Mucosa of descending colon (tissue), 3 donors: ENCODE results near the gene MAP7. TPM values are rescaled to one million over a fixed set of nuclear protein-coding genes. Genes with fewer than 3 reads are reported as not detected.
A peak's percentile ranks its signal among the peaks of the same experiment; 100 is the strongest.

Source experiments
- ATAC-seq: fragments of 200-7000 bp; cut with Tn5 transposase; one replicate; pipeline ENCODE4 v1.9.1; 2020; ENCODE audit warnings: mild to moderate bottlenecking, moderate library complexity
- DNase-seq, 3 donors: peaks; one replicate each; pipeline ENCODE4 v3.0.0-alpha.2; 2020
- H3K36me3 ChIP-seq: fragments of 200-600 bp; one replicate; pipeline ENCODE4 v1.8.0; 2021; ENCODE audit warnings: low read depth, mild to moderate bottlenecking
- H3K4me1 ChIP-seq: fragments of 200-600 bp; one replicate; pipeline ENCODE4 v1.8.0; 2021; ENCODE audit warnings: low read depth, mild to moderate bottlenecking
- H3K4me3 ChIP-seq: fragments of 200-600 bp; one replicate; pipeline ENCODE4 v1.8.0; 2021; ENCODE audit warnings: mild to moderate bottlenecking
- H3K9me3 ChIP-seq: fragments of 200-600 bp; one replicate; pipeline ENCODE4 v1.8.0; 2021; ENCODE audit warnings: mild to moderate bottlenecking
- CTCF ChIP-seq: fragments of 200-600 bp; IDR thresholded peaks from one replicate; pipeline ENCODE4 v1.8.0; 2022; ENCODE audit warnings: antibody characterized with exemption, mild to moderate bottlenecking
- intact Hi-C, 2 donors: fragments of 100-400 bp; cut with DNase I in 1 of 2; cut with micrococcal nuclease in 1 of 2; formaldehyde crosslinking; loops; one replicate each; pipeline versions ENCODE4 v1.11.0 to v1.11.1; 2022; cut with DNase I, micrococcal nuclease
- total RNA-seq, 3 donors: library from RNA; stranded (reverse); fragmentation: NEBNext Ultra II Directional in 2 of 3; extraction: Animal tissue kit (Norgen Biotek cat#: 25700) in 2 of 3; gene quantifications; one replicate each; pipeline versions ENCODE4 v1.2.1 to v1.2.4, GENCODE V29; 2021 to 2023
- donor health status: DM: no; HTN: no; CAD: no; lungs with moderate emphysema.
- donor health status: DM: no; HTN: no; CAD: no.
- donor health status: DM: no; HTN: yes; CAD: no.

The MAP7 gene
- total RNA-seq, 3 donors from 2014 or later, result 28.4 to 80.5 (median 68.6) TPM

DNA sequence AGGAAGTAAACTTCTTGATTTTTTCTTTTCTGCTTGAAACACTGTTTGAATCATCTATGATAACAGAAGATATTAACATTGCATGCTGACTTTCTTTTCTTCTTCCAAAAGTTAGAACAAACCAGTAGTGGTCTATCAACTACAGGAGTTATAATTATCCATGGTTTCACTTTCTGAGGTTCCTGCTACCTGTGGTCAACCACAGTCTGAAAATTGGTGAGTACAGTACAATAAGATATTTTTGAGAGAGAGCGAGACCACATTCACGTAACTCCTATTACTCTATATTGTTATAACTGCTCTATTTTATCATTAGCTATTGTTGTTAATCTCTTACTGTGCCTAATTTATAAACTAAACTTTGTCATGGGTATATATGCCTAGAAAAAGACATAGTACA, 86.1 kb downstream of the MAP7 start:
- ATAC-seq (no peak), DNase-seq (no peak)
- no peaks in the 10 kb centered on the region for H3K36me3 ChIP-seq
- H3K4me3 ChIP-seq, result no peak overlapping the region
- H3K4me1 ChIP-seq, result no peaks in the 10 kb centered on the region
- TF ChIP-seq CTCF, result no peak
- intact Hi-C loops, result no loop called here
- H3K9me3 ChIP-seq, result no peaks in the 10 kb centered on the region

DNA sequence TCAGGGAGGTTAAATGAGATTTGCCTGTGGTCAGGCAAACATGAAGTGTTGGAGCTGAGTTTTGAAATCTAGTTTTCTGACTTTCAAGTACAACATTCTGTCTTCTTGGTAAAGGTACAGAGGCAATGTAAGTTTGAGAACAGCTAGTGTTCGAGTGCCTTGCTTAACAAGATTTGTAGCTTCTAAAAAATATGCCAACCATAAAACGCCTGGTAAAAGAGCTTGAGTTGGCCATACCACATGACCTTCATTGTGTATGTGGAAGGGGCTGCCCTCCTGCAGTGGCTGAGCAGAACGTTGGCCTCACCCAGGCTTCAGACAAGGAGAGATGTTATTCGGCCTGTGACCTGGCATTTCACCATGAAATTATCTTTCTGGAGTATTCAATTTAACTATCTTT, 86.5 kb downstream of the MAP7 start:
- intact Hi-C loops, result no loop called here
- H3K36me3 ChIP-seq, result no peaks in the 10 kb centered on the region
- ATAC-seq, result no peak
- DNase-seq, result no peak
- H3K4me1 ChIP-seq, result no peaks in the 10 kb centered on the region
- H3K9me3 ChIP-seq, result no peaks in the 10 kb centered on the region
- no peak for TF ChIP-seq CTCF
- H3K4me3 ChIP-seq, result no peak overlapping the region

DNA sequence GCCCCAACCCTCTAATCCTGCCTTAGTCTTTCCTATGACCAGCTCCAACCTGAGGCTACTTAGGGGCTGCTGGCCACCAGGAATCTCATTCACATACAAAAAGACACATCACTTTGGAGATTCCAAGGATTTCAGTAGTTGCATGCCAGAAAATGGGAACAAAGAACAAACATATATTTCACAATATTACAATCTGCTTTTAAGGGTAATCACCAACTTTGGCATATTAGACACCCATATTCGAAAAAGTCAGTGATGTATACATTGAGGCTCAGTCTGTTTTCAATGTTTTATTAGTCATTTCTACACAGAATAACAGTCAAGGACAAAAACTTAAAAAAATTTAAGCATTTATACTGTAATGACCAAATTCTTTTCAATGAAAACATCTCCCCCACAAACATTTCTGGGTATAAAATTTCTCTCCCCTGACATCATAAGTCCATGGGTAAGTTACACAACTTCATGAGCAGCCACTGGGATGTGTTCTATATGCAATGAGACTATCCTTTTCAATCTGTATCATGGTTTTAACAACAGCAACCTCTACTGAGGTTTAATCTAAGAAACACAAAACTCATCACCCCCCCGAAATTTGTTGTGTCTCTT, 103.5 kb downstream of the MAP7 start:
- Histone ChIP-seq H3K9me3 (peaks cover 5% of the 10 kb centered on the region), H3K4me1 (peaks cover 17% of the 10 kb centered on the region), H3K4me3 (no peak overlapping the region), H3K36me3 (no peaks in the 10 kb centered on the region)
- DNase-seq (no peak), ATAC-seq (no peak)
- no peak for TF ChIP-seq CTCF
- intact Hi-C loops, result no loop called here

DNA sequence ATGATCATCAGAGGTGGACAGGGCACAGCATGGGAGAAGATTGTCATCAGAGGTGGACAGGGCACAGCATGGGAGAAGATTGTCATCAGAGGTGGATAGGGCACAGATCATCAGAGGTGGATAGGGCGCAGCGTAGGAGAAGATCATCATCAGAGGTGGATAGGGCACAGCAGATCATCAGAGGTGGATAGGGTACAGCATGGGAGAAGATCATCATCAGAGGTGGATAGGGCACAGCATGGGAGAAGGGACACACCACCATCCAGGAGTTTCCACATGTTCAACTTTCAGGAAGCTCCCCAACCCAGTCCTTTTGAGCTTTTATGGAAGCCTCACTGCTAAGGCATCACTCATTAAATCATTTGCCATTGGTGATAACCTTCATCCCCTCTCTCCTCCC, 104.1 kb downstream of the MAP7 start:
- ATAC-seq (peak; percentile 9), DNase-seq (no peak)
- intact Hi-C loops, result no loop called here
- TF ChIP-seq CTCF, result no peak
- H3K36me3 ChIP-seq, result no peaks in the 10 kb centered on the region
- H3K4me3 ChIP-seq, result no peak overlapping the region
- H3K9me3 ChIP-seq, result peaks cover under 1% of the 10 kb centered on the region
- peaks cover 18% of the 10 kb centered on the region for H3K4me1 ChIP-seq

DNA sequence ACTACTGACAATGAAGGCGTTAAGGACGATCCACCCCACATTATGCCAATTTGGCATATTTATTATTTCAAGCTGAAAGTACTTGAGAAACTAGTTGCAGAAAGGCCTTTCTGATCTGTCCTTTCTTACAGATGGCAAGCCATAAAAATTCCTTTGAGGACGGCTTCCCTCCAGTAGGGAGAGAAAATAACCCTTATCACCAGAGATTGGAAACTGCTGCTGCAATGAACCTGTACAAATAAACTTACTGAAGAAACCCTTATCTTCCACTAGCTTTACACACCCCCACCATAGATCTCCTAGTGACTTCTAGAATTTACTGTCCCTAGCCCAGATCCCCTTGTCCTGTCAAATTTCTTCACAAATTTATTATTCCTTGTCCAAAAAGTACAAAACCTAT, 105.2 kb downstream of the MAP7 start:
- no peak for DNase-seq
- ATAC-seq, result peak; percentile 79
- H3K4me3 ChIP-seq, result no peak overlapping the region
- intact Hi-C loops, result no loop called here
- no peaks in the 10 kb centered on the region for H3K9me3 ChIP-seq
- no peak for TF ChIP-seq CTCF
- H3K36me3 ChIP-seq, result no peaks in the 10 kb centered on the region
- peaks cover 18% of the 10 kb centered on the region for H3K4me1 ChIP-seq

DNA sequence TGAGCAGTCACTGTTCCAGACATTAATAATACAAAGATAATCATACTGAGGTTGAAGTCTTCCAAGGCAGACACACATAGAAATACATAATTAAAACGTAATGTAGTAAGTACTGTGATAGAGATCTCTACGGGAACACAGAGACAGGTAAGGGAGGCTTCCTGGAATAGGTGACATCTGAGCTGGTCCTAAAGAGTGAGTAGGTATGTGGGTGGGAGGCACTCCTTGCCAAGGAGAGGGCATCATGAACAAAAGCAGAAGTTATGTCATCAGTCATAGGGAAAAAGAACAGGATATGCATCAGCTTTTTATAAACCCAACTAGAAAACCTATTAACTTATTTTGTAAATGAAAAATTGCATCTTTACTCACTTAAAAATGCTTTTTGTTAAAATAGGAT, 110.0 kb downstream of the MAP7 start:
- ATAC-seq (peak; percentile 47), DNase-seq (no peak)
- Histone ChIP-seq H3K4me1 (peaks cover 26% of the 10 kb centered on the region), H3K4me3 (no peak overlapping the region), H3K36me3 (no peaks in the 10 kb centered on the region), H3K9me3 (no peaks in the 10 kb centered on the region)
- TF ChIP-seq CTCF, result no peak
- intact Hi-C loops, result no loop called here
